MV-4-11 (cell line): ENCODE results near the gene PLAC9.
"Not testable (repeated sequence)": the region's sequence is repeated elsewhere in the genome, so short reads cannot be mapped to it uniquely, and the experiment has no call there.

ENCODE experiments used
- DNase-seq: peaks from one replicate; lab custom pipeline; 2025; lab: John Stamatoyannopoulos, UW

The PLAC9 gene

GRCh38 chr10:80139265-80139664 is 6.7 kb downstream of the PLAC9 start:
- no peak for DNase-seq

- DNase-seq: no peak
These were observed 7.7 kb downstream of the PLAC9 start for GRCh38 chr10:80140251-80140650.

- no peak for DNase-seq
These were observed 9.3 kb downstream of the PLAC9 start for GRCh38 chr10:80141696-80142460.

- DNase-seq: no peak
These were observed 11.7 kb downstream of the PLAC9 start for GRCh38 chr10:80144067-80144695.

- no peak for DNase-seq
These were observed 12.2 kb downstream of the PLAC9 start for GRCh38 chr10:80144696-80145131.

GRCh38 chr10:80145406-80146308 is 13.1 kb downstream of the PLAC9 start:
- not testable (repeated sequence) for DNase-seq

- DNase-seq: no peak
These were observed 14.4 kb downstream of the PLAC9 start for GRCh38 chr10:80146918-80147317.

- no peak for DNase-seq
These were observed 15.8 kb downstream of the PLAC9 start for GRCh38 chr10:80148166-80148805.

GRCh38 chr10:80149123-80149522 is 16.6 kb downstream of the PLAC9 start:
- DNase-seq: no peak

GRCh38 chr10:80150172-80150571 is 17.6 kb downstream of the PLAC9 start:
- DNase-seq: no peak

GRCh38 chr10:80152820-80153219 is 20.3 kb downstream of the PLAC9 start:
- no peak for DNase-seq

- no peak for DNase-seq
These were observed 20.9 kb downstream of the PLAC9 start for GRCh38 chr10:80153460-80153859.

GRCh38 chr10:80154626-80154977 is 22.1 kb downstream of the PLAC9 start:
- no peak for DNase-seq

- DNase-seq: peak; percentile 51
These were observed 22.6 kb downstream of the PLAC9 start for GRCh38 chr10:80154978-80155695.

GRCh38 chr10:80155696-80156215 is 23.2 kb downstream of the PLAC9 start:
- DNase-seq: peak; percentile 71

- DNase-seq: no peak
These were observed 23.7 kb downstream of the PLAC9 start for GRCh38 chr10:80156216-80156615.

GRCh38 chr10:80157561-80157960 is 25.0 kb downstream of the PLAC9 start:
- DNase-seq: no peak

GRCh38 chr10:80158126-80158525 is 25.6 kb downstream of the PLAC9 start:
- no peak for DNase-seq

GRCh38 chr10:80158598-80159127 is 26.1 kb downstream of the PLAC9 start:
- DNase-seq: peak; percentile 93

- no peak for DNase-seq
These were observed 26.8 kb downstream of the PLAC9 start for GRCh38 chr10:80159166-80159873.
